ENCODE data around the gene ZNF550.
A peak's percentile ranks its signal among the peaks of the same experiment; 100 is the strongest.

Gene ZNF550

GRCh38 chr19:57559404-57560025 lies at the start of gene ZNF550:
Gene ZNF550, minus strand, starts transcription at chr19:57559863. Its CDS starts 181 bp downstream, at chr19:57559682.
- DNase-seq = peak; percentile 70

DNA sequence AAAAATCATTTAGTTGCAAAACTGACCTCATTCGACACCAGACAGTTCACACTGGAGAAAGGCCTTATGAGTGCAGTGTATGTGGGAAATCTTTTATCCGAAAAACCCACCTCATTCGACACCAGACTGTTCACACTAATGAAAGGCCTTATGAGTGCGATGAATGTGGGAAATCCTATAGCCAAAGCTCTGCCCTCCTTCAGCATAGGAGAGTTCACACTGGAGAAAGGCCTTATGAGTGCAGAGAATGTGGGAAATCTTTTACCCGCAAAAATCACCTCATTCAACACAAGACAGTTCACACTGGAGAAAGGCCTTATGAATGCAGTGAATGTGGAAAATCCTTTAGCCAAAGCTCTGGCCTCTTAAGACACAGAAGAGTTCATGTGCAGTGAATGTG lies 47.3 kb upstream of the ZNF550 start:
- DNase-seq = no peak

- no peak for DNase-seq
Observed at GRCh38 chr19:57599761-57600383, 40.2 kb upstream of the ZNF550 start, which contains the start of gene ZNF530. Gene ZNF530, plus strand, starts transcription at chr19:57599885. Its CDS starts 4,461 bp downstream, at chr19:57604346.

- no peak for DNase-seq
Observed at GRCh38 chr19:57599377-57599760, 39.7 kb upstream of the ZNF550 start.

DNA sequence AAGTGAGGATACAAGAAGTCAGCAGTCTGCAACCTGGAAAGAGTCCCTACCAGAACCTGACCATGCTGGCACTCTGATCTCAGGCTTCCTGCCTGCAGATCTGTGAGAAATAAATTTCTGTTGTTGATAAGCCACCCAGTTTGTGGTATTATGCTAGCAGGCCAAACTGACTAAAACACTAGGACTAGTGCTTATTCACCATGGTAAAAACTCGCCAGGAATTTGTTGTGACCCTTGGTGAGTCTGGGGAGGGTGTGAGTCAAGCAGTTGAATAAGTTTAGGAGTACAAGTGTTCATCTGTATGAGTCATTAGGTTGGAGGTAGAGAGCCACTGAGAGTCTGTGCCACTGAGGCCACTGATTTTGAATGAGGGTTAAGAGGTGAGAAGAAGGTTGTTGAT lies 27.9 kb upstream of the ZNF550 start:
- no peak for DNase-seq

GRCh38 chr19:57583521-57584416 lies 24.1 kb upstream of the ZNF550 start, which contains the start of gene ZIK1:
Gene ZIK1, plus strand, starts transcription at chr19:57584145. Its CDS starts 212 bp downstream, at chr19:57584357.
- DNase-seq = no peak

DNA sequence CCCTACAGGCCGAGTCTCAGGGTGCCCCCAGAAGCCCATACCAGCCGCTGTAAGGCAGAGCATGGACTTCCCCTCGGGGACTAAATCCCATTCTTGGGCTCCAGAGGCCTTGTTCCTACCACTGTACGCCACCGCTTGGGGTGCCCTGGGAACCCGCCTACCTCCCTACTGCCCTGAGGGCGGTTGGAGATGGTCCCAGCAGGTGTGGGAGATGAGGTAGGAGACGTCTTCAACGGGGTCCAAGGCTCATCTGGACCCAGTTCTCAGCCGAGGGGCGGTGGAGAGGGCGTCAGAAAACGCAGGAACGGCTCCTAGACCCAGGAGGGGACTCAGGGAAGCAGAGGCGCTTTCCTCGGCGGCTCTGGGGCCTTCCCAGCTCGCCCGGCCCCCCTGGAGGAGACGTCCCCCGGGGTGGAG lies 23.4 kb upstream of the ZNF550 start:
- DNase-seq = no peak

- DNase-seq = peak; percentile 80
Observed at GRCh38 chr19:57578487-57579205, 19.0 kb upstream of the ZNF550 start, which contains the start of gene ZNF416. Gene ZNF416, minus strand, starts transcription at chr19:57578911. Its CDS starts 207 bp downstream, at chr19:57578704.

GRCh38 chr19:57576661-57577060 lies 17.0 kb upstream of the ZNF550 start:
- no peak for DNase-seq

DNA sequence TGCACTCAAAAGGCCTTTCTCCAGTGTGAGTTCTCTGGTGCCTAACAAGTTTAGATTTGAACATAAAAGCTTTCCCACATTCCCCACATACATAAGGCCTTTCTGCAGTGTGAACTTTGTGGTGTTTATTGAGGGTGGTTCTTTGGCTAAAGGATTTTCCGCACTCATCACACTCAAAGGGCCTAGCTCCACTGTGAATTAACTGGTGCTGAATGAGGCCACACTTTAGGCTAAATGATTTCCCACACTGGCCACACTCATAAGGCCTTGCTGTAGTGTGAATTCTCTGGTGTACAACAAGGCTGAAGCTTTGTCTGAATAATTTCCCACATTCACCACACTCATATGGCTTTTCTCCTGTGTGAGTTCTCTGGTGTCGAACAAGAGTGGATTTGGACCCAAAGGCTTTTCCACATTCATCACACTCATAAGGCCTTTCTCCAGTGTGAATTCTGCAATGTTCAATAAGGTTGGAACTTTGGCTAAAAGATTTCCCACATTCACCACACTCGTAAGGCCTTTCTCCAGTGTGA lies 12.8 kb upstream of the ZNF550 start:
- DNase-seq = no peak

DNA sequence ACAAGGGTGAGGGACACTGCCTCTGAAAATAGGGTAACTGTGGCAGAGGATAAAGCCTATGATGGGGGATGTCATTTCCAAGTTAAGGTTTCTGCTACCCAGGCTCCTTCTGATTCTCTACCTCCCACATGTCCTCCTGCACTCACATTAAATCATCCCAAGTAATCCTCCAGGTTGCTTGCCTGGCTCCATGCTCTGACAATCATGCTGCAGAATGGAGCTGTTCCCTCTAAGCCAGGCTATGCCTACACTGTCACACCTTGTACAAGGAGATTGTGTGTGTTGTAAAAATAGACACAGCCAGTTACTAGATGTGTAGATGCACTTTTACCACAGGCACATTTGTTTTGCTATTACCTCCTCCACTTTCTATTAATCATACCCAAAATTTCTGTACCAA lies 11.0 kb upstream of the ZNF550 start:
- DNase-seq = no peak

DNA sequence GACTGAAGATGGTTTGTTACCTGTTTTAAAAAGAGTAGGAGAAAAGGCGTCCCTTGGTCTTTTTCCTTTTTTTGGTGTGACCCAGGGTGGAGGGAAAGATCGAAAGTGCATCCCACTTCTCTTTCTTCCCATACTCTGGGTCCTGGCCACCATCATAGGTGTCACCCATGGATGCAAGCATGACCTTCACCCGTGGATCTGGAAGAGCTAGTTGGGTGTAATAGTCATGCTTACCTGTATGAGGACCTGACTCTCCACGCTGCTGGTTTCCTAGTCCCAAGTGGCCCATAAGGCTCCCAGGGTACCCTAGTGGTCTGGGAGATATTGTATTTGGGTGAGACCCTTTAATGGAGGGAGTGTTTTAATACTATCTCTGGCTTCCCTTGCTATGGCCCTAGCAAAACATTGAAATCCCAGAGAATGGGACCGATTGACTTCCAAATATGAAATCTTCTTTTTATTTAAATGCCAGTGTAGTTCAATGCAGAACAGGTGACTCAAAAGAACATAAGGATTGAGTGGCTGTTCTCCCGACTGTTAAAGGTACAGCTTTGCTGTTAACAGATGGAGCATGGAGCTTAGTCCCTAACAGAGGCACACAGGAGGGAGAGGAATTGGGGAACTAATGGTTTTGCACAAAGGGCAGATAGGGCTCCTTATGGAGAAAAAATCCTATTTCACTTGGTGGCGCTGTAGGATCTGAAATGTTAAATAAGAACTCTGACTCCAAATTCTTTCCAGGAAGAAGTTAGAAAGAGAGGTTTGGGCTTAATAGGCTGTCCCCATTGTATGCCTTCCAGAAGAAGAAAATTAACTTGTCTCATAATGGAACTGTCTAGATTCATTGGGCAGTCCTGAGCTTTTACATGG lies 7.0 kb upstream of the ZNF550 start:
- no peak for DNase-seq

GRCh38 chr19:57563547-57563946 lies 3.9 kb upstream of the ZNF550 start:
- no peak for DNase-seq

GRCh38 chr19:57560049-57560491 lies 407 bp upstream of the ZNF550 start:
- DNase-seq = no peak

GRCh38 chr19:57559008-57559403 lies 657 bp downstream of the ZNF550 start:
- no peak for DNase-seq

- DNase-seq = no peak
Observed at GRCh38 chr19:57558525-57558924, 1.1 kb downstream of the ZNF550 start.

DNA sequence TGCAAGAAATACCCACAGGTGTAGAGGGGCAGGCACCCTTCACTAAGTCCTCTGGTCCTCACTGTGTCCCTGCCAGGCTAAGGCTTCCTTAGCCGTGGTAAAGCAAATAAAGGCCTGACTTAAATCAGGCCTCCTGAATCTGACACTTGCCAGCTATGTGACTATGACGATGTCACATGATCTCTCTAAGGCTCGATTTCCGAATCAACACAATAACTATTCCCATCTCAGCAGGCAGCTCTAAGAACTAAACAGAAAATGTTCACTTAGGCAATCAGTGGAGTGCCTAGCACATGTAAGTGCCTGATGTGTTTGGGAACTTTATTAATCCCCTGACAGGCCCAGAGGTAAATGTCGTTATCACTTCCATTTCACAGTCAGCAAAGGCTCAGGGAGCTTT lies 2.0 kb downstream of the ZNF550 start:
- DNase-seq = no peak

DNA sequence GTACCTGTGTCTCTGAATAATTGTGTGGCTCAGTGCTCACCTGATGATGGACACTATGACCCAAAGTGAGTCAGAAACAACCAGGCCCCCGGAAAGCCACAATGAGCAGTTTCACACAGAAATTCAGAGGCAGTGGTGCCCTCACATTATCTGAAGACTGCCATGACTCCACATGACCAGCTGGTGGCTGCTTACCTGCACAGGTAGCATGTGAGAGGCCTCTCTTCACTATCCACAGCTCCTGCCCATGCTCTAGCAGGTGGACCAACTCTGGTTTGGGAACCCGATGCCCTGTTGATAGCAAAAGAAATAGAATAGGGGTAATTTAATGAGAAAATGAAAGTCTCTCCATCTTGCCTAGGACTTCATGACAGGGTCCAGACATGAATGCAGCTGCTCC lies 7.2 kb downstream of the ZNF550 start:
- no peak for DNase-seq

- no peak for DNase-seq
Observed at GRCh38 chr19:57546513-57546912, 13.2 kb downstream of the ZNF550 start.

DNA sequence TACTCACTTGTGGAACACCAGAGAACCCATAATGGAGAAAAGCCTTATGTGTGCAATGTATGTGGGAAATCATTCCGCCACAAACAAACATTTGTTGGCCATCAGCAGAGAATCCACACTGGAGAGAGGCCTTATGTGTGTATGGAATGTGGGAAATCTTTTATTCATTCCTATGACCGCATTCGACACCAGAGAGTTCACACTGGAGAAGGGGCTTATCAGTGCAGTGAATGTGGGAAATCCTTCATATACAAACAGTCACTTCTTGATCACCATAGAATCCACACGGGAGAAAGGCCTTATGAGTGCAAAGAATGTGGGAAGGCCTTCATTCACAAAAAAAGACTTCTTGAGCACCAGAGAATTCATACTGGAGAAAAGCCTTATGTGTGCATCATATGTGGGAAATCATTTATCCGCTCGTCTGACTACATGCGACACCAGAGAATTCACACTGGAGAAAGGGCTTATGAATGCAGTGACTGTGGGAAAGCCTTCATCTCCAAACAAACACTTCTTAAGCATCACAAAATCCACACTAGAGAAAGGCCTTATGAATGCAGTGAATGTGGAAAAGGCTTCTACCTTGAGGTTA lies 21.6 kb downstream of the ZNF550 start:
- DNase-seq = no peak

All from NK-92 treated with Interleukin-12 subunit alpha and Interleukin-12 subunit beta, amount 100 ng/mL, for 24 hours (cell line).